Lung (tissue), 12 donors: ENCODE results near the gene TFF1. TPM values are rescaled to one million over a fixed set of nuclear protein-coding genes. Genes with fewer than 3 reads are reported as not detected.

Source experiments
- ATAC-seq: fragments of 200-7000 bp; cut with Tn5 transposase; one replicate; pipeline ENCODE4 v1.9.1; 2020; ENCODE audit warnings: moderate number of reproducible peaks; ENCODE audit not compliant: insufficient read depth, low FRiP score
- DNase-seq, 3 donors: peaks; one replicate each; pipeline ENCODE4 v3.0.0-alpha.2; 2013 to 2017
- H3K27ac ChIP-seq, 2 donors: one replicate each; pipeline ENCODE4 v1.5.1; 2013; ENCODE audit warnings: mild to moderate bottlenecking in 2 of 2, moderate library complexity in 2 of 2, control low read depth in 1 of 2, inconsistent platforms in 1 of 2, low read depth in 1 of 2, low read length in 1 of 2
- H3K27me3 ChIP-seq, 3 donors: one replicate each; pipeline ENCODE4 v1.5.1; 2013; ENCODE audit warnings: low read length in 2 of 3; ENCODE audit not compliant: control insufficient read depth in 3 of 3, insufficient read depth in 3 of 3
- H3K36me3 ChIP-seq, 4 donors: one replicate each; pipeline ENCODE4 v1.5.1; 2013; ENCODE audit warnings: low read length in 4 of 4, mild to moderate bottlenecking in 1 of 4, moderate library complexity in 1 of 4; ENCODE audit not compliant: control insufficient read depth in 4 of 4, insufficient read depth in 4 of 4
- H3K4me1 ChIP-seq, 5 donors: one replicate each; pipeline ENCODE4 v1.5.1; 2013; ENCODE audit warnings: low read length in 5 of 5, mild to moderate bottlenecking in 2 of 5, moderate library complexity in 1 of 5; ENCODE audit not compliant: control insufficient read depth in 5 of 5, insufficient read depth in 5 of 5
- H3K4me3 ChIP-seq: one replicate; pipeline ENCODE4 v1.5.1; 2013; ENCODE audit warnings: mild to moderate bottlenecking, control low read depth, moderate library complexity
- H3K9ac ChIP-seq, 2 donors: one replicate each; pipeline ENCODE4 v1.5.1; 2013; ENCODE audit warnings: low read length in 2 of 2, control low read depth in 1 of 2; ENCODE audit not compliant: insufficient read depth in 1 of 2
- H3K9me3 ChIP-seq, 4 donors: one replicate each; pipeline ENCODE4 v1.5.1; 2013; ENCODE audit warnings: low read length in 3 of 4, mild to moderate bottlenecking in 1 of 4, moderate library complexity in 1 of 4; ENCODE audit not compliant: control insufficient read depth in 4 of 4, insufficient read depth in 3 of 4
- CTCF ChIP-seq: IDR thresholded peaks from 2 replicates; pipeline ENCODE4 v1.5.1; 2012; ENCODE audit warnings: mild to moderate bottlenecking; ENCODE audit errors: control extremely low read depth, extremely low read depth
- WGBS, 2 donors: extraction: QIAGEN DNeasy Blood & Tissue Kit; methylation state at CpG; one replicate each; pipeline ENCODE4 v1.1.7; 2013; 5-methylcytosine and 5-hydroxymethylcytosine counted together
- polyA plus RNA-seq, 2 donors: library from polyadenylated mRNA; stranded (reverse); fragments of 200-250 nt; gene quantifications; one replicate each; pipeline ENCODE4 v1.2.1, GENCODE V29; 2013
- total RNA-seq, 2 donors: library from RNA; depleted of rRNA in 1 of 2; stranded (reverse); fragments of >200 nt in 1 of 2; gene quantifications; one replicate each; pipeline ENCODE4 v1.2.1, GENCODE V29; 2014 to 2021
- donor health status: control.
- donor health status: control.
- donor health status: Bipolar disorder and iron deficiency.
- donor health status: healthy.
- donor health status: DM: yes; HTN: yes; CAD: no.

TFF1 gene
- total and polyA plus RNA-seq, 4 donors, result 0.83 to 3.8 (median 1.2) TPM; not detected in 1

- H3K27ac ChIP-seq, result no peak overlapping the region
- TF ChIP-seq CTCF, result no peak
- no peaks in the 10 kb centered on the region for H3K9me3 ChIP-seq
- no peaks in the 10 kb centered on the region for H3K36me3 ChIP-seq
- DNase-seq (no peak), ATAC-seq (no peak)
- 91 to 93% methylated on average over 16 of the region's 16 CpGs for WGBS, 2 donors
- peaks cover 0 to 17% (median 4%) of the 10 kb centered on the region in 5 donors for H3K4me1 ChIP-seq
- H3K9ac ChIP-seq, result no peak overlapping the region
- H3K27me3 ChIP-seq, result no peaks in the 10 kb centered on the region
- H3K4me3 ChIP-seq, result no peak overlapping the region
Measured at GRCh38 chr21:42316891-42317290, 49.4 kb downstream of the TFF1 start.

- ATAC-seq, result no peak
- TF ChIP-seq CTCF, result no peak
- Histone ChIP-seq H3K9me3 (no peaks in the 10 kb centered on the region), H3K36me3 (no peaks in the 10 kb centered on the region), H3K4me1 (peaks cover 0 to 17% (median 4%) of the 10 kb centered on the region in 5 donors), H3K27ac (no peak within 1 kb of the TSS), H3K27me3 (no peaks in the 10 kb centered on the region), H3K9ac (no peak within 1 kb of the TSS), H3K4me3 (no peak within 1 kb of the TSS)
- WGBS, 2 donors, result 75 to 80% methylated on average over 15 of the region's 15 CpGs
- DNase-seq, result peak; percentile 53 to 54 (median 53)
Measured at GRCh38 chr21:42315296-42315891, 50.9 kb downstream of the TFF1 start, which contains the start of gene TFF3. Gene TFF3 (minus strand): TSS chr21:42315409. CDS start chr21:42315374, 35 bp downstream.

GRCh38 chr21:42314616-42315295 is 51.6 kb downstream of the TFF1 start:
- H3K9ac ChIP-seq, result no peak overlapping the region
- ATAC-seq (no peak), DNase-seq (no peak)
- no peak overlapping the region for H3K4me3 ChIP-seq
- no peak for TF ChIP-seq CTCF
- H3K36me3 ChIP-seq, result no peaks in the 10 kb centered on the region
- peaks cover 0 to 21% (median 4%) of the 10 kb centered on the region in 5 donors for H3K4me1 ChIP-seq
- H3K9me3 ChIP-seq, result no peaks in the 10 kb centered on the region
- WGBS, 2 donors, result 81 to 93% methylated on average over 6 of the region's 6 CpGs
- no peaks in the 10 kb centered on the region for H3K27me3 ChIP-seq
- H3K27ac ChIP-seq, result no peak overlapping the region
